Posterior cingulate gyrus (tissue), 11 donors: Measurements from ENCODE around the gene PRB2.
"Not testable (repeated sequence)": the region's sequence is repeated elsewhere in the genome, so short reads cannot be mapped to it uniquely, and the experiment has no call there.

ENCODE experiments used
- DNase-seq, 10 donors: peaks; one replicate each; pipeline versions ENCODE4 v3.0.0 to v3.0.0-alpha.2; 2020 to 2021; ENCODE audit warnings: mixed read lengths in 3 of 10
- intact Hi-C: fragments of 100-400 bp; cut with DNase I; formaldehyde crosslinking; loops from one replicate; pipeline ENCODE4 v1.15.1; 2023

Gene PRB2

GRCh38 chr12:11395467-11395866, at the start of gene PRB2:
PRB2 (minus strand) TSS chr12:11395567; CDS start chr12:11395529, 38 bp downstream.
- intact Hi-C loops, DNase-seq: not testable (repeated sequence)

- intact Hi-C loops: no loop called here
- no peak for DNase-seq
Observed at GRCh38 chr12:11437966-11438365, 42.6 kb upstream of the PRB2 start.

DNA sequence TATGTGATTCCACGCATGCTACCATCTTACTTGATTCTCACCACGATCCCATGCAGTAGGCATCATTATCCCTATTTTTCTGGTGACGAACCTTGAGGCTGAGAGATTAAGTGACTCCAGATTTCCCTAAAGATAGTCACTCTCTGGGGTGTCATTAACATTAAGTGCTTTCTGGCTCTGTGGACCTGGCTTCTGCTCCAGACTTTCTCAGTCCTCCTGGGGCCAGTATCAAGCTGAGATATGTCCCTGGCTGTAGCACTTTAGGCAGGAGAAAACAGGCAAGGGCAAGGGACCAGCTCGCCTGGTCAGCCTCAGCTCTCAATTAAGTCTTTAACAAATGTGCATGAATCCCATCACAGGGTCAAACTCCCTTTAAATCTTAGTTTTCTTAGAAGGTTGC, 38.3 kb upstream of the PRB2 start:
- intact Hi-C loops: no loop called here
- no peak for DNase-seq

DNA sequence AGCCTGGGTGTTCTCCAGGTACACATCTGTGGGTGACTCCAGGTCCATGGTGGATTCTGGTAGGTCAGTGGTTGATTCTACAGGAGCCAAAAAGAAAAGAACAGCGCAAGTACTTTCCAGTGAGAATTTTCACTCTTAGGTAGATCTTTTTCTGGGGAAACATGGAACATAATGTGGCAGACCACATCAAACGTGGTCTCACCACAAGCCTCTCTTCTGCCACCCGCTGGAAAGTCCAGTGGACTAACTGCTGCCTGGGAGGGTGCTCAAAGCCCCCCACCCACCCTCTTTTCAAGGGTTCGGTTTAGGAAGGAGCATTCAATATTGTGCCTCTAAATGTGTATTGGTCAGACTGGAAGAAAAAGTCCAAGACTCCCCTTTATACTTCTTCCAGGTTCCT, 36.1 kb upstream of the PRB2 start:
- intact Hi-C loops: no loop called here
- DNase-seq: no peak

DNA sequence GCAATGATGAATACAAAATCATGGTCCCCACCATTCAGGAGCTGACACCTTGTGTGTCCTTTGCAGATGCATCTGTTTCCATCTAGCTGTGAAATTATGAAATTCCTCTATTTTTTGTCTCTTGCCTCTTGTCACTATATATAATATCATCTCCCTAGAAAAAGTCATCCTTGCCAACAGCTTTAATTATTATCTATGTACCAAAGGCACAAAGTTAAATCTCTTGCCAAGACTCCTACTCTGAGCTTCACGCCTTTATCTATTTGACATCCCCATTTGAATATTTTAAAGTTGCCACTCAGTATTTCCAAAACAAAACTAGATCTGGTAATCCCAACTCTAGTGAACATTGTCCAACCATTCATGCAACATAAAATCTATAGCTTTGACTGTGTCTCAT, 32.0 kb upstream of the PRB2 start:
- intact Hi-C loops: no loop called here
- DNase-seq: no peak

GRCh38 chr12:11412731-11413130, 17.4 kb upstream of the PRB2 start:
- no peak for DNase-seq
- intact Hi-C loops: no loop called here

- intact Hi-C loops: no loop called here
Observed at GRCh38 chr12:11408096-11408495, 12.7 kb upstream of the PRB2 start.

DNA sequence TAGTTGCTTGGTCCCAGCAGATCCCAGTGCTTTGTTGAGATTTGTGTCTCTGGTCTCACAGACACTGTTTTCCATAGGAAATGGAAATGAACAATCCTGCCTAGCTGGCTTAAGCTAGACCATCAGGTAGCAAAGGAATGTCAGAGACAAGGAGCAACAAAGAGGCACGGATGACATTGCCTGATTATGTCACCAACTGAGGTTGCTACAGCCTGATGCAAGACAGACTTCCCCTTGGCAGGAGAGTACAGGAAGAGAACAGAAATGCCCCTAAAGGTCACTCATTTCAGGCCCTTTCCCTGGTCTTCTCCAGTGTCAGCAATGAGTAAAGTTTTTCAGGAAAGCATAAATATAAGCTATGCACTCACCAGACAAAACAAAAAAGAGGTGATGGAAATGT, 2.0 kb upstream of the PRB2 start:
- no peak for DNase-seq
- intact Hi-C loops: no loop called here

More at GRCh38 chr12:11408096-11408495, 12.7 kb upstream of the PRB2 start:
- DNase-seq: no peak

DNA sequence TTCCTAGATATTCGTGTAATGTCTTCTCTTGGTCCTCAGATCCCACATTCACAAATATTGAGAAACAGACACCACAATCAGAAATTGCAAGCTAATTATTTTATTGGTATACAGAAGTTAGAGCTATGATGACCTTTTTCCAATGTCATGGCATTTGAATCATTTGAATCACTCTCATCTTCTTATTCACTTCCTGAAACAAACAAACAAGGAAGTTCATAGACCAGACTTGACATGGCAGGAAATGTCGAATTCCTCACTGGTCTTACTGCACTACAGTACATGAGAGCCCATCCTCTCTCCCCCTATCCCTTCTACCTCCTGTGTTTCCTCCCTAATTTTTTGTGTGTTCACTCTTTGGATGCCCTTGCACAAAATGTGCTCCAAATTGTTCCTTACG, 3.9 kb downstream of the PRB2 start:
- intact Hi-C loops, DNase-seq: not testable (repeated sequence)

- intact Hi-C loops: not testable (repeated sequence)
- peak in 1 of 10 donors; percentile 56 for DNase-seq
Observed at GRCh38 chr12:11377420-11377819, 17.9 kb downstream of the PRB2 start.

DNA sequence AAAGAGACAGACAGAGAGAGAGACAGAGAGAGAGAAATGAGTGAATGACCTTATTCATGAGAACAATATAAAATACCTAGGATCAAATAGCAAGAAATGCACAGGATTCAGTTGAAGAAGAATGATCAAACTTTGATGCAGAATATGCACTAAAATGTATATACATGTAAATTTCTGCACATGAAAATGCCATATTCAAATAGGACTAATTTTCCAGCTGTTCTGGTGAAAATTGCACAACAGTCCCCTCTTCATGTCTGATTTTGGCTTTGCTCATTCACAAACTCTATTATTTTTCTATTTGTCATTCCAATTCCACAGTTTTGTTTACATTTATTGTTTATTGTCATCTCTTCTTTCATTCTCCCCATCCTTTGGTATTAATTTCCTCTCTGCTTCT, 34.2 kb downstream of the PRB2 start:
- intact Hi-C loops: no loop called here
- no peak for DNase-seq

- DNase-seq, intact Hi-C loops: not testable (repeated sequence)
Observed at GRCh38 chr12:11360205-11360883, 35.0 kb downstream of the PRB2 start.

GRCh38 chr12:11351736-11352135, 43.6 kb downstream of the PRB2 start:
- intact Hi-C loops: not testable (repeated sequence)

DNA sequence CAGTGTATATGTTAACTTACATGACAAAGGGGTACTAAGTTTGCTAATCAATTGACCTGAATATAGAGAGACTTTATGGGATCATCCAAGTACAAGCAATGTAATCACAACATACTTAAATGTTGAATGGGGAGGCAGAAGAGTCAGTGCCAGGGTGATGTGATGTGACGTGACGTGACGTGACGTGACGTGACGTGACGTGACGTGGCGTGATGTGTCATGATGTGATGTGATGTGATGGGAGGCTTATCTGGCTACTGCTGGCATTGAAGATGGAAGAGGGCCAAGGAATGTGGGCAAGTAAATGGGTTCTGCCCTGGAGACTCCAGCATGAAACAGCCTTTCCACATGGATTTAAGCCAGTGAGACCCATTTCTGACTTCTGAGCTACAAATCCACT, 46.9 kb downstream of the PRB2 start:
- DNase-seq: peak in 1 of 10 donors; percentile 67
- intact Hi-C loops: no loop called here

More at GRCh38 chr12:11351736-11352135, 43.6 kb downstream of the PRB2 start:
- not testable (repeated sequence) for DNase-seq

- intact Hi-C loops: no loop called here
- DNase-seq: no peak
Observed at GRCh38 chr12:11347810-11348209, 47.6 kb downstream of the PRB2 start.

- intact Hi-C loops: no loop called here
- DNase-seq: no peak
Observed at GRCh38 chr12:11344500-11344899, 50.9 kb downstream of the PRB2 start.
